GM10266 (cell line): ENCODE results near the gene SCTR.

Experiments used
- DNase-seq: peaks from one replicate; pipeline ENCODE4 v3.0.0; 2012; ENCODE audit errors: extremely low spot score
- CTCF ChIP-seq: IDR thresholded peaks from 2 replicates; pipeline ENCODE4 v1.5.1; 2012; ENCODE audit warnings: mild to moderate bottlenecking, low read depth; ENCODE audit not compliant: control insufficient read depth, insufficient read depth; ENCODE audit errors: missing control alignments

SCTR gene

GRCh38 chr2:119494163-119494790 is 30.0 kb downstream of the SCTR start:
- DNase-seq, result no peak
- no peak for TF ChIP-seq CTCF

- no peak for DNase-seq
- no peak for TF ChIP-seq CTCF
These were observed 32.3 kb downstream of the SCTR start for GRCh38 chr2:119491776-119492525.

GRCh38 chr2:119490653-119491195 is 33.6 kb downstream of the SCTR start:
- DNase-seq, result no peak

GRCh38 chr2:119490106-119490505 is 34.2 kb downstream of the SCTR start:
- no peak for DNase-seq
- no peak for TF ChIP-seq CTCF

More at GRCh38 chr2:119490653-119491195, 33.6 kb downstream of the SCTR start:
- no peak for TF ChIP-seq CTCF

- TF ChIP-seq CTCF, result no peak
- no peak for DNase-seq
These were observed 34.9 kb downstream of the SCTR start for GRCh38 chr2:119489232-119489952.

GRCh38 chr2:119488245-119489214 is 35.8 kb downstream of the SCTR start:
- DNase-seq, result no peak
- no peak for TF ChIP-seq CTCF
